Thyroid gland (tissue), 4 donors: ENCODE measurements around the gene CIAO2B.

Source experiments
- POLR2A ChIP-seq, 2 donors: fragments of 450-650 bp; IDR thresholded peaks; one replicate each; pipeline ENCODE4 v1.6.1; 2017; ENCODE audit warnings: antibody characterized with exemption in 2 of 2, mild to moderate bottlenecking in 2 of 2, moderate library complexity in 1 of 2
- TF ChIP-seq, protein P1 (sequence below), 6 experiments: fragments of 200-600 bp in 3 of 6; fragments of 450-650 bp in 3 of 6; sonication (generic) in 3 of 6; IDR thresholded peaks; one replicate each; pipeline ENCODE4 v1.5.1; 2016 to 2019; ENCODE audit warnings: antibody characterized with exemption in 6 of 6, mild to moderate bottlenecking in 2 of 6, inconsistent platforms in 1 of 6, moderate library complexity in 1 of 6

DNA sequence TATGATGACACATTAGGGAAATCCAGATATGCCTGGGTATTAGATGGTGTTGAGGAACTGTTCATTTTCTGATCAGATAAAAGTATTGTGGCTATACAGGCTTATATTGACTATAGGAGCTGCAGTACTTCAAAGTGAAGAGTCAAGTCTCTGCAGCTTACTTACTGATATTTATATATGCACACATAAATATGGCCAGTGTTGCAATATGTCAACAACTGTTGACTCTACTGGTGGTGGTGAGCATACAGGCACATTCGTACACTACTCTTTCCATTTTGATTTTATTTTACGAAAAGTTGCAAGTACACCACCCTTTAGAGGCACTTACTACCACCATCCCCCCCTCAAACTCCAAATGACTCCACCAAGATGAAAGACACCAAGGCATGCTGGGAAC, 2.5 kb downstream of the CIAO2B start:
- TF ChIP-seq, protein P1, sequence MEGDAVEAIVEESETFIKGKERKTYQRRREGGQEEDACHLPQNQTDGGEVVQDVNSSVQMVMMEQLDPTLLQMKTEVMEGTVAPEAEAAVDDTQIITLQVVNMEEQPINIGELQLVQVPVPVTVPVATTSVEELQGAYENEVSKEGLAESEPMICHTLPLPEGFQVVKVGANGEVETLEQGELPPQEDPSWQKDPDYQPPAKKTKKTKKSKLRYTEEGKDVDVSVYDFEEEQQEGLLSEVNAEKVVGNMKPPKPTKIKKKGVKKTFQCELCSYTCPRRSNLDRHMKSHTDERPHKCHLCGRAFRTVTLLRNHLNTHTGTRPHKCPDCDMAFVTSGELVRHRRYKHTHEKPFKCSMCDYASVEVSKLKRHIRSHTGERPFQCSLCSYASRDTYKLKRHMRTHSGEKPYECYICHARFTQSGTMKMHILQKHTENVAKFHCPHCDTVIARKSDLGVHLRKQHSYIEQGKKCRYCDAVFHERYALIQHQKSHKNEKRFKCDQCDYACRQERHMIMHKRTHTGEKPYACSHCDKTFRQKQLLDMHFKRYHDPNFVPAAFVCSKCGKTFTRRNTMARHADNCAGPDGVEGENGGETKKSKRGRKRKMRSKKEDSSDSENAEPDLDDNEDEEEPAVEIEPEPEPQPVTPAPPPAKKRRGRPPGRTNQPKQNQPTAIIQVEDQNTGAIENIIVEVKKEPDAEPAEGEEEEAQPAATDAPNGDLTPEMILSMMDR (IDR thresholded peaks at IDR 0.05) = no peak
- TF ChIP-seq POLR2A (IDR thresholded peaks at IDR 0.05) = no peak
